HepG2 (cell line): ENCODE results near the gene ZIC3. TPM values are rescaled to one million over a fixed set of nuclear protein-coding genes. Genes with fewer than 3 reads are reported as not detected.

Experiments used
- ATAC-seq: fragments of 200-7000 bp; cut with Tn5 transposase; 3 replicates; pipeline ENCODE4 v1.9.1; 2020; ENCODE audit warnings: mild to moderate bottlenecking, moderate library complexity
- BruUV-seq: library from RNA; stranded (reverse); fragments of 400-500 nt; replicated peaks from 2 replicates; lab custom pipeline; 2021; lab: Mats Ljungman, UMichigan
- CTCF ChIA-PET: fragments of 300-600 bp; formaldehyde crosslinking; extraction: SDS; loops from one replicate; lab custom pipeline; 2021; ENCODE audit warnings: low total read pairs, inconsistent platforms, low intra/inter-chr PET ratio; lab: Yijun Ruan, JAX
- POLR2A ChIA-PET: fragments of 350-600 bp; sonication (Branson Sonifier 250); formaldehyde crosslinking; loops from one replicate; lab custom pipeline; 2020; ENCODE audit warnings: antibody characterized with exemption, inconsistent platforms; lab: Yijun Ruan, JAX
- DNase-seq: peaks from one replicate; pipeline ENCODE4 v3.0.0-alpha.2; 2015; ENCODE audit warnings: low spot score
- FAIRE-seq: peaks from 3 replicates; lab custom pipeline; 2011; peaks lifted over from hg19 to GRCh38; lab: Jason Lieb, UNC
- H2AFZ ChIP-seq: one replicate; pipeline ENCODE4 v1.6.1; 2011; ENCODE audit warnings: low read length, inconsistent platforms
- H3K27ac ChIP-seq: fragments of 300-600 bp; 3 replicates; pipeline ENCODE4 v1.8.0; 2011; ENCODE audit warnings: mixed run types, mild to moderate bottlenecking, mixed read lengths, low read length, inconsistent platforms; ENCODE audit not compliant: insufficient read depth; ENCODE audit errors: extremely low read length
- H3K27me3 ChIP-seq, 2 experiments: fragments of 200-600 bp in 1 of 2; 2 replicates in 1 of 2; 3 replicates in 1 of 2; pipeline versions ENCODE4 v1.6.0 to v1.8.0; 2011; ENCODE audit warnings: low read length in 2 of 2, mild to moderate bottlenecking in 2 of 2, moderate library complexity in 2 of 2, inconsistent platforms in 1 of 2; ENCODE audit not compliant: insufficient read depth in 2 of 2, control insufficient read depth in 1 of 2
- H3K36me3 ChIP-seq, 2 experiments: fragments of 200-600 bp in 1 of 2; replicated peaks in 1 of 2; 2 replicates in 1 of 2; 3 replicates in 1 of 2; pipeline versions ENCODE4 v1.5.1 to v1.8.0; 2011; ENCODE audit warnings: low read length in 2 of 2, inconsistent platforms in 1 of 2; ENCODE audit not compliant: insufficient read depth in 2 of 2, control insufficient read depth in 1 of 2
- H3K4me1 ChIP-seq: 2 replicates; pipeline ENCODE4 v1.5.1; 2012; ENCODE audit warnings: low read length, inconsistent platforms; ENCODE audit not compliant: insufficient read depth
- H3K4me2 ChIP-seq: 2 replicates; pipeline ENCODE4 v1.6.0; 2011; ENCODE audit warnings: low read depth, low read length, inconsistent platforms
- H3K4me3 ChIP-seq, 3 experiments: fragments of 200-600 bp in 1 of 3; sonication (generic), shearing (Covaris generic) in 1 of 3; replicated peaks in 1 of 3; 2 replicates each; pipeline ENCODE4 v1.5.1; 2011 to 2016; ENCODE audit warnings: low read length in 3 of 3, inconsistent platforms in 2 of 3, low read depth in 2 of 3, mild to moderate bottlenecking in 2 of 3, control low read depth in 1 of 3, mixed read lengths in 1 of 3; ENCODE audit not compliant: insufficient read depth in 1 of 3
- H3K79me2 ChIP-seq: one replicate; pipeline ENCODE4 v1.6.1; 2011; ENCODE audit warnings: low read length, inconsistent platforms; ENCODE audit not compliant: insufficient read depth
- H3K9ac ChIP-seq: 2 replicates; pipeline ENCODE4 v1.6.0; 2011; ENCODE audit warnings: mild to moderate bottlenecking, low read depth, low read length, inconsistent platforms; ENCODE audit not compliant: insufficient read depth
- H3K9me3 ChIP-seq: 2 replicates; pipeline ENCODE4 v1.5.1; 2012; ENCODE audit warnings: mild to moderate bottlenecking, low read length
- H4K20me1 ChIP-seq: 2 replicates; pipeline ENCODE4 v1.6.0; 2011; ENCODE audit warnings: inconsistent platforms, mild to moderate bottlenecking, low read length, moderate library complexity; ENCODE audit not compliant: insufficient read depth
- CBFB ChIP-seq: sonication (generic); formaldehyde crosslinking; IDR thresholded peaks from 2 replicates; pipeline ENCODE4 v1.4.0; 2020; ENCODE audit warnings: missing genetic modification reagents
- EED ChIP-seq: sonication (generic); formaldehyde crosslinking; IDR thresholded peaks from 2 replicates; pipeline ENCODE4 v1.5.0; 2020; ENCODE audit warnings: mild to moderate bottlenecking, missing genetic modification reagents
- IRX3 ChIP-seq: sonication (generic); formaldehyde crosslinking; IDR thresholded peaks from 2 replicates; pipeline ENCODE4 v1.8.1; 2023; ENCODE audit warnings: mild to moderate bottlenecking, low read depth, missing genetic modification reagents, borderline replicate concordance
- KAT2B ChIP-seq: fragments of 150-350 bp; IDR thresholded peaks from 2 replicates; pipeline ENCODE4 v1.6.1; 2014; ENCODE audit warnings: low read depth, low read length, borderline replicate concordance
- NAIF1 ChIP-seq: sonication (generic); formaldehyde crosslinking; IDR thresholded peaks from 2 replicates; pipeline ENCODE4 v1.5.0; 2020; ENCODE audit warnings: mild to moderate bottlenecking, missing genetic modification reagents, borderline replicate concordance
- NFATC3 ChIP-seq: sonication (generic); formaldehyde crosslinking; IDR thresholded peaks from 2 replicates; pipeline ENCODE4 v1.5.1; 2020; ENCODE audit warnings: mild to moderate bottlenecking, missing genetic modification reagents
- REL ChIP-seq: sonication (generic); formaldehyde crosslinking; conservative IDR thresholded peaks from 2 replicates; pipeline ENCODE4 v1.8.0; 2022; ENCODE audit warnings: mild to moderate bottlenecking, missing genetic modification reagents, moderate library complexity
- SNAI1 ChIP-seq: sonication (generic); formaldehyde crosslinking; IDR thresholded peaks from 2 replicates; pipeline ENCODE4 v1.5.0; 2020; ENCODE audit warnings: mild to moderate bottlenecking, missing genetic modification reagents, borderline replicate concordance
- UBTF ChIP-seq: sonication (generic); formaldehyde crosslinking; IDR thresholded peaks from 2 replicates; pipeline ENCODE4 v1.4.0; 2020; ENCODE audit warnings: mild to moderate bottlenecking, missing genetic modification reagents
- XRCC5 ChIP-seq: fragments of 200-400 bp; formaldehyde crosslinking; optimal IDR thresholded peaks from 2 replicates; pipeline ENCODE3; 2017; ENCODE audit warnings: mild to moderate bottlenecking, low read length
- ZBTB26 ChIP-seq: IDR thresholded peaks from 2 replicates; pipeline ENCODE4 v1.6.1; 2016; ENCODE audit warnings: missing compliant biosample characterization, missing genetic modification reagents, borderline replicate concordance
- ZC3H4 ChIP-seq: sonication (generic); formaldehyde crosslinking; IDR thresholded peaks from 2 replicates; pipeline ENCODE4 v1.4.0; 2020; ENCODE audit warnings: missing genetic modification reagents, borderline replicate concordance
- ZNF383 ChIP-seq: sonication (generic); formaldehyde crosslinking; IDR thresholded peaks from 2 replicates; pipeline ENCODE4 v1.4.0; 2020; ENCODE audit warnings: missing genetic modification reagents, mild to moderate bottlenecking, borderline replicate concordance
- ZNF616 ChIP-seq: sonication (generic); formaldehyde crosslinking; IDR thresholded peaks from 2 replicates; pipeline ENCODE4 v1.5.0; 2020; ENCODE audit warnings: low read depth, mild to moderate bottlenecking, missing genetic modification reagents
- ZNF839 ChIP-seq: sonication (generic); formaldehyde crosslinking; IDR thresholded peaks from 2 replicates; pipeline ENCODE4 v1.4.0; 2020; ENCODE audit warnings: missing genetic modification reagents, mild to moderate bottlenecking, borderline replicate concordance
- WGBS: methylation state at CpG from one replicate; pipeline ENCODE4 v1.1.6; 2017; ENCODE audit warnings: low lambda C conversion rate; 5-methylcytosine and 5-hydroxymethylcytosine counted together
- in situ Hi-C: cut with HindIII; loops from 2 replicates; pipeline ENCODE4 v1.10.0; 2017; ENCODE audit warnings: low pct_unique_long_range_greater_than_20kb; ENCODE audit not compliant: extremely low pct_ligation_motif_present
- intact Hi-C: fragments of 100-400 bp; cut with micrococcal nuclease; formaldehyde crosslinking; loops from one replicate; pipeline ENCODE4 v1.10.0; 2022; ENCODE audit not compliant: unreplicated experiment
- polyA plus RNA-seq, 8 experiments: library from polyadenylated mRNA; depleted of rRNA in 3 of 8; stranded (reverse) in 7 of 8; unstranded in 1 of 8; fragments of >200 nt; fragmentation: Illumina TruSeq in 4 of 8; extraction: Trizol in 4 of 8; gene quantifications; 2 replicates each; pipeline versions ENCODE4 v1.2.1 to v1.2.3, GENCODE V29; 2011 to 2016; ENCODE audit warnings: low read depth in 4 of 8, missing spikeins in 1 of 8, mixed read lengths in 1 of 8; ENCODE audit not compliant: insufficient read depth in 1 of 8
- total RNA-seq, 5 experiments: library from RNA; depleted of rRNA; stranded (reverse); fragments of >200 nt; fragmentation: Illumina TruSeq; extraction: Trizol; gene quantifications; 2 replicates each; pipeline ENCODE4 v1.2.3, GENCODE V29; 2016; ENCODE audit warnings: low read depth in 1 of 5
- TF ChIP-seq, protein P1 (sequence below): sonication (generic); formaldehyde crosslinking; IDR thresholded peaks from 2 replicates; pipeline ENCODE4 v1.4.0; 2020; ENCODE audit warnings: missing genetic modification reagents, mild to moderate bottlenecking, borderline replicate concordance

ZIC3 gene
- total and polyA plus RNA-seq, 2 of the 13 experiments (the other 11 are each of a cell fraction or from before 2014, with no cell fraction given): not detected

GRCh38 chrX:137549851-137550664 lies 15.9 kb upstream of the ZIC3 start:
- Histone ChIP-seq H3K4me2 (no peak overlapping the region), H2AFZ (no peak overlapping the region), H3K9ac (no peak overlapping the region), H3K27me3 (peaks cover 0 to 2% of the 10 kb centered on the region in 2 experiments; a peak in 2 of 5 replicates), H3K27ac (no peak overlapping the region), H3K79me2 (no peaks in the 10 kb centered on the region), H3K9me3 (no peaks in the 10 kb centered on the region), H3K4me1 (no peaks in the 10 kb centered on the region), H3K4me3 (no peak overlapping the region), H3K36me3 (no peaks in the 10 kb centered on the region), H4K20me1 (no peaks in the 10 kb centered on the region)
- ATAC-seq (no peak), FAIRE-seq (no peak), DNase-seq (no peak)
- ChIA-PET POLR2A (no interaction called here), CTCF (no interaction called here)
- BruUV-seq: no TSS peak
- 54% methylated on average over 35 of the region's 58 CpGs for WGBS
- intact Hi-C loops: no loop called here
- in situ Hi-C loops: no loop called here
- TF ChIP-seq, protein P1, sequence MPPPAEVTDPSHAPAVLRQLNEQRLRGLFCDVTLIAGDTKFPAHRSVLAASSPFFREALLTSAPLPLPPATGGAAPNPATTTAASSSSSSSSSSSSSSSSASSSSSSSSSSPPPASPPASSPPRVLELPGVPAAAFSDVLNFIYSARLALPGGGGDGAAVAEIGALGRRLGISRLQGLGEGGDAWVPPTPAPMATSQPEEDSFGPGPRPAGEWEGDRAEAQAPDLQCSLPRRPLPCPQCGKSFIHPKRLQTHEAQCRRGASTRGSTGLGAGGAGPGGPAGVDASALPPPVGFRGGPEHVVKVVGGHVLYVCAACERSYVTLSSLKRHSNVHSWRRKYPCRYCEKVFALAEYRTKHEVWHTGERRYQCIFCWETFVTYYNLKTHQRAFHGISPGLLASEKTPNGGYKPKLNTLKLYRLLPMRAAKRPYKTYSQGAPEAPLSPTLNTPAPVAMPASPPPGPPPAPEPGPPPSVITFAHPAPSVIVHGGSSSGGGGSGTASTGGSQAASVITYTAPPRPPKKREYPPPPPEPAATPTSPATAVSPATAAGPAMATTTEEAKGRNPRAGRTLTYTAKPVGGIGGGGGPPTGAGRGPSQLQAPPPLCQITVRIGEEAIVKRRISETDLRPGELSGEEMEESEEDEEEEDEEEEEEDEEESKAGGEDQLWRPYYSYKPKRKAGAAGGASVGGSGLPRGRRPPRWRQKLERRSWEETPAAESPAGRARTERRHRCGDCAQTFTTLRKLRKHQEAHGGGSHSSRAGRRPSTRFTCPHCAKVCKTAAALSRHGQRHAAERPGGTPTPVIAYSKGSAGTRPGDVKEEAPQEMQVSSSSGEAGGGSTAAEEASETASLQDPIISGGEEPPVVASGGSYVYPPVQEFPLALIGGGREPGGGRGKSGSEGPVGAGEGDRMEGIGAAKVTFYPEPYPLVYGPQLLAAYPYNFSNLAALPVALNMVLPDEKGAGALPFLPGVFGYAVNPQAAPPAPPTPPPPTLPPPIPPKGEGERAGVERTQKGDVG (CRISPR knock-in tag): no peak
- TF ChIP-seq NAIF1 (CRISPR knock-in tag): no peak
- TF ChIP-seq ZNF616 (CRISPR knock-in tag): no peak
- TF ChIP-seq ZNF839 (CRISPR knock-in tag): no peak
- TF ChIP-seq KAT2B: no peak
- TF ChIP-seq UBTF: no peak
- TF ChIP-seq ZC3H4: no peak
- TF ChIP-seq ZBTB26 (CRISPR knock-in tag): no peak
- no peak for TF ChIP-seq CBFB (CRISPR knock-in tag)
- TF ChIP-seq NFATC3: no peak
- TF ChIP-seq EED (CRISPR knock-in tag): no peak
- no peak for TF ChIP-seq IRX3 (CRISPR knock-in tag)
- TF ChIP-seq XRCC5: no peak
- no peak for TF ChIP-seq REL (CRISPR knock-in tag)
- no peak for TF ChIP-seq ZNF383 (CRISPR knock-in tag)
- TF ChIP-seq SNAI1 (CRISPR knock-in tag): no peak
